Activated B cell treated with CpG ODN at 0.5 μM for 24 hours (primary cell): ENCODE measurements around the gene C2orf81. TPM values are rescaled to one million over a fixed set of nuclear protein-coding genes. Genes with fewer than 3 reads are reported as not detected.
A peak's percentile ranks its signal among the peaks of the same experiment; 100 is the strongest.
"Not testable (repeated sequence)": the region's sequence is repeated elsewhere in the genome, so short reads cannot be mapped to it uniquely, and the experiment has no call there.

ENCODE experiments used
- ATAC-seq: fragments of 200-7000 bp; cut with Tn5 transposase; one replicate; pipeline ENCODE4 v1.10.0; 2021; ENCODE audit warnings: low read depth, mild to moderate bottlenecking, moderate library complexity
- CTCF ChIA-PET: fragments of 350-600 bp; sonication (Branson Sonifier 250); formaldehyde crosslinking; loops from one replicate; lab custom pipeline; 2021; ENCODE audit warnings: antibody characterized with exemption; lab: Charles Lee
- POLR2A ChIA-PET: fragments of 350-600 bp; sonication (Branson Sonifier 250); formaldehyde crosslinking; loops from one replicate; lab custom pipeline; 2021; ENCODE audit warnings: antibody characterized with exemption; lab: Charles Lee
- DNase-seq: peaks from one replicate; pipeline ENCODE4 v3.0.0; 2022
- H3K27ac Mint-ChIP-seq: one replicate; pipeline ENCODE4 v1.8.0; 2020; ENCODE audit warnings: mixed read lengths
- H3K27me3 Mint-ChIP-seq: one replicate; pipeline ENCODE4 v1.8.0; 2021; ENCODE audit warnings: mixed read lengths
- H3K36me3 Mint-ChIP-seq: one replicate; pipeline ENCODE4 v1.8.0; 2021; ENCODE audit warnings: low read depth, mixed read lengths
- H3K4me1 Mint-ChIP-seq: one replicate; pipeline ENCODE4 v1.8.0; 2021; ENCODE audit warnings: mixed read lengths
- H3K4me3 Mint-ChIP-seq: one replicate; pipeline ENCODE4 v1.8.0; 2020; ENCODE audit warnings: mild to moderate bottlenecking, mixed read lengths
- H3K9me3 Mint-ChIP-seq: one replicate; pipeline ENCODE4 v1.8.0; 2020; ENCODE audit warnings: mixed read lengths
- CTCF ChIP-seq: fragments of 200-600 bp; IDR thresholded peaks from one replicate; pipeline ENCODE4 v1.8.0; 2022; ENCODE audit warnings: antibody characterized with exemption, mild to moderate bottlenecking
- intact Hi-C: fragments of 100-400 bp; cut with micrococcal nuclease; formaldehyde crosslinking; loops from one replicate; pipeline ENCODE4 v1.15.1; 2024
- total RNA-seq: library from RNA; stranded (reverse); gene quantifications from 2 replicates; pipeline ENCODE4 v1.2.3, GENCODE V29; 2022

C2orf81 gene
- total RNA-seq, 1 donor from 2014 or later = 5.5 TPM

GRCh38 chr2:74448771-74449170 lies 27.4 kb upstream of the C2orf81 start:
- ATAC-seq = no peak
- DNase-seq = no peak
- intact Hi-C loops = no loop called here
- no peaks in the 10 kb centered on the region for H3K36me3 Mint-ChIP-seq
- peaks cover 15% of the 10 kb centered on the region for H3K4me1 Mint-ChIP-seq
- H3K27ac Mint-ChIP-seq = no peak overlapping the region
- CTCF ChIA-PET = no interaction called here
- H3K27me3 Mint-ChIP-seq = peaks cover 12% of the 10 kb centered on the region
- TF ChIP-seq CTCF = no peak
- H3K4me3 Mint-ChIP-seq = no peak overlapping the region
- POLR2A ChIA-PET = no interaction called here
- no peaks in the 10 kb centered on the region for H3K9me3 Mint-ChIP-seq

GRCh38 chr2:74447230-74447999 lies 26.0 kb upstream of the C2orf81 start:
- Mint-ChIP-seq H3K36me3 (no peaks in the 10 kb centered on the region), H3K9me3 (no peaks in the 10 kb centered on the region), H3K27me3 (peaks cover 12% of the 10 kb centered on the region), H3K4me3 (no peak overlapping the region), H3K4me1 (peaks cover 6% of the 10 kb centered on the region), H3K27ac (no peak overlapping the region)
- ChIA-PET CTCF (no interaction called here), POLR2A (interaction anchor here (0.7 kb wide), 1 partner anchor 15 kb away, joined by 3 read pairs; no protein-coding TSS in a partner anchor)
- ATAC-seq (no peak), DNase-seq (no peak)
- intact Hi-C loops = no loop called here
- TF ChIP-seq CTCF = no peak

- CTCF ChIA-PET = no interaction called here
Observed at GRCh38 chr2:74444498-74445318, 23.3 kb upstream of the C2orf81 start.

GRCh38 chr2:74442483-74443297 lies 21.3 kb upstream of the C2orf81 start:
- Mint-ChIP-seq H3K4me3 (peak overlapping the region; percentile 73), H3K27me3 (peaks cover 18% of the 10 kb centered on the region), H3K4me1 (peaks cover 40% of the 10 kb centered on the region)
- DNase-seq, intact Hi-C loops, H3K27ac Mint-ChIP-seq, H3K9me3 Mint-ChIP-seq, ATAC-seq, H3K36me3 Mint-ChIP-seq: not testable (repeated sequence)
- ChIA-PET CTCF (interaction anchor here (1.5 kb wide), 1 partner anchor 89 kb away, joined by 3 read pairs; no protein-coding TSS in a partner anchor), POLR2A (interaction anchor here (0.7 to 0.9 kb wide), 2 partner anchors 10 to 96 kb away, joined by 3 read pairs; no protein-coding TSS in a partner anchor)

More at GRCh38 chr2:74444498-74445318, 23.3 kb upstream of the C2orf81 start:
- Mint-ChIP-seq H3K4me3 (no peak overlapping the region), H3K27ac (no peak overlapping the region), H3K36me3 (no peaks in the 10 kb centered on the region), H3K4me1 (peaks cover 23% of the 10 kb centered on the region), H3K9me3 (no peaks in the 10 kb centered on the region), H3K27me3 (peaks cover 18% of the 10 kb centered on the region)
- no peak for TF ChIP-seq CTCF
- DNase-seq = no peak
- intact Hi-C loops = no loop called here
- ATAC-seq = no peak
- POLR2A ChIA-PET = interaction anchor here (0.8 to 1.1 kb wide), 3 partner anchors 10 to 26 kb away, joined by 4 read pairs; partner anchors contain the start of gene WBP1
